ENCODE data around the gene LRMDA. TPM values are rescaled to one million over a fixed set of nuclear protein-coding genes. Genes with fewer than 3 reads are reported as not detected.

LRMDA gene
- total RNA-seq, 1 experiment from 2014 or later: not detected

DNA sequence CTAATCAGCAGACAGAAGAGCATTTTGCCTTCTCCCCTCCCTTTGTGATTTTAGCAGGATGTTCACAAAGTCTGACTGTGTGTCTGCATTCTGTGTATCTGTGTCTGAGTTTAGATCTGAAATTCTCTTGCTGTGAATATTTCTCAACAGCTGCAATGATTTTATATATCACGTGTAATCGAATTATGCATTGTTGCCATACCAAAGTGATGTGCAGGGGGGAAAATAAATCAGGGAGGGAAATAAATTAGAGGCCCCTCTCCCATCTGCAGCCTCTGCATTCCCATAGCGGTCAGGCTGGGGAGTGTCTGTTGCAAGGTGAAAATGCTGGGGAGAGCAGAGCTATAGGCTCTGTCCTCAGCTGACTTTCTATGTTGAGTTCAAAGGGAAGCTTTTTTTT is 209.0 kb downstream of the LRMDA start:
- no peaks in the 10 kb centered on the region; the same call in 1 of the 2 replicates for H3K27me3 ChIP-seq (ENCODE audit: control insufficient read depth, insufficient read depth, low read length)
- DNase-seq: no peak
- no peak overlapping the region for H3K4me3 ChIP-seq (ENCODE audit: insufficient read depth, low read depth, low read length)
- H3K36me3 ChIP-seq (replicated peaks; ENCODE audit: control insufficient read depth, insufficient read depth, low read length): no peaks in the 10 kb centered on the region

DNA sequence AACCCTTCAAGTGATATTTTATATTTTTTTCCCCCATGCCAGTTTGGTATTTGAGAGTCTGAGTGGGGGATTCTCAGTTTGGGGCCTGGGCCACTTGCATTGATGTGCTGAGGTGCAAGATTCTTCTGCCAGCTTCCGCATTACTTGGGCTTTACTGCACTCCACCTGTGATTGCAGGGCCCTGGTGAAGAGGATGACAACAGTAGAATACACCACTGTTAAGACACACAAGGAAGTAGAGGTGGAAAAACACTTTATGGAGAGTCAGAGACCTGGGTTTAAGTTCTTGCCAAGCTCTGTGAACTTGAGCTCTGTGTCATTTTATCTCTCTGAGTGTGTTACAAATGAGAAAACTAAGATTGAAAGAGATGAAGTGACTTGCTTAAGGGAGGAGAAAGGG is 209.4 kb downstream of the LRMDA start:
- Histone ChIP-seq H3K4me3 (ENCODE audit: insufficient read depth, low read depth, low read length) (no peak overlapping the region), H3K27me3 (ENCODE audit: control insufficient read depth, insufficient read depth, low read length) (no peaks in the 10 kb centered on the region; the same call in 1 of the 2 replicates), H3K36me3 (replicated peaks; ENCODE audit: control insufficient read depth, insufficient read depth, low read length) (no peaks in the 10 kb centered on the region)
- DNase-seq: no peak

DNA sequence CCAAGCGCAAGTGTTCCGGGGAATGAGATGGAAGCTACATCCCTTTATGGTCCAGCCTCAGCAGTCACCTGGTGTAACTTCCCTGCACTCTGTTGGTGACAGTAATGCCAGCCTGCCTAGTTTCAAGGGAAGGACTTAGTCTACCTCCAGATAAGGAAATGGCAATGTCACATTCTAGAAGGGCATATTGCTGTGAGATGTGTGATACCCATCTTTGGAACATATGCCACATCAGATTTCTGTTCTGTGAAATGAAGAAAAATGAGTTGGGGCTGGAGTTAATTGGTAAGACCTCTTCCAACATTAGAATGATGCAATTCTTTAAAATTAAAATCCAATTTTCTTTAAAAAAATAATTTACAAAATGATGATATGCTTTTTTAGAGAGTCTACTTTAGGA is 212.0 kb downstream of the LRMDA start:
- Histone ChIP-seq H3K4me3 (ENCODE audit: insufficient read depth, low read depth, low read length) (no peak overlapping the region), H3K36me3 (replicated peaks; ENCODE audit: control insufficient read depth, insufficient read depth, low read length) (no peaks in the 10 kb centered on the region), H3K27me3 (ENCODE audit: control insufficient read depth, insufficient read depth, low read length) (no peaks in the 10 kb centered on the region; the same call in none of the 2 replicates)
- DNase-seq: no peak

DNA sequence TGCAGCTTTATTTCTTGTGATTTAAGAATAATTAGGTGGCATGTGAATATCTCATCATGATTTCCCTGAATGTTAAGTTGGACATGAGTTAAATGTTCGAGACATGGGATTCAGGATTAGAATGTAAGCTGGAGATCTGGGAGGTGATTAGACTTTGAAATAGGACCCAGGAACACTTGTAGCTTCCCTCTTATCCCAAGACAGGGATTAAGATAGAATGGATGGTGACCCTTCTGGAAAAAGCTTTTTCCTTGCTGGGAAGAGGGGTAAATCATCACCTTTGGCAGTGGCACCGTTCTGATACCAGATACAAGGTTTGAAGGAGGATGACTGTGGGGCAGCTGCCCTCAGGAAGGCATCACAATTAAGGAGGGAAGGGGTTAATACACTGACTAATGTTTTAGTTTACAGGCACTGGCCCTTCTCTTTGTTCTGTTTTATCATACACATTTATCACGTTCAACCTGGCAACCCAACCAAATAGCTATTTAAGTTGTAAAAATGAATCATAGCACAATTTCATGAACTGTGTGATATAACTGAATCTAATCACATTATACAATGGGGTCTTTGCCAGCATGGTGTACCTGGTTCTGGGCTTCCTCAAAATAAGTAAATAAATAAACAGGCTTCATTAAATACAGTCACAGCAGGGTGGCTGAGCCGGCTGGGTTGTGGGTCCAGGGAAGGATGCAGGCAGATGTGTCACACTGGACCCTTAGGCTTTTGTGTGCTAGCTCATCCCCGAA is 212.7 kb downstream of the LRMDA start:
- H3K4me3 ChIP-seq (ENCODE audit: insufficient read depth, low read depth, low read length): no peak overlapping the region
- no peaks in the 10 kb centered on the region for H3K36me3 ChIP-seq (replicated peaks; ENCODE audit: control insufficient read depth, insufficient read depth, low read length)
- no peak for DNase-seq
- no peaks in the 10 kb centered on the region; the same call in none of the 2 replicates for H3K27me3 ChIP-seq (ENCODE audit: control insufficient read depth, insufficient read depth, low read length)

DNA sequence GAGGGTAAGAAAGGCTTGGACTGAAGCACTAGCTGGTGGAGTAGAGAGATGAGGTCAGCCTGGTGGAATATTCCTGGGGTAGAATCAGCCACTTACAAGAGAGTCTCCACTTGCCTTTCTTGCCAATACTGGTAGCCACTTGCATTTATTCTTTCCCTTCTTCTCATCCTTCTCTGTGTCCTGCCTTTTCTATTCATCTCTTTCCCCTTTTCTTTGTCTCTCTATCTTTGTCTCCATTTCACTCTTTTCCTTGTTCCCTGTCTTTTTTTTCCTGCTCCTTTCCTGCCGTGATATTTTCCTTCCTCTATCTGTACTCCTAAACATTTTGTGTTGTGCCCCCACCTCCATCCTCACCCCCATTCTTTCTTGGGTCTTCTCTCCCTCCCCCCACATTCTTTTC is 214.3 kb downstream of the LRMDA start:
- H3K4me3 ChIP-seq (ENCODE audit: insufficient read depth, low read depth, low read length): no peak overlapping the region
- H3K36me3 ChIP-seq (replicated peaks; ENCODE audit: control insufficient read depth, insufficient read depth, low read length): no peaks in the 10 kb centered on the region
- no peaks in the 10 kb centered on the region; the same call in none of the 2 replicates for H3K27me3 ChIP-seq (ENCODE audit: control insufficient read depth, insufficient read depth, low read length)
- DNase-seq: no peak

DNA sequence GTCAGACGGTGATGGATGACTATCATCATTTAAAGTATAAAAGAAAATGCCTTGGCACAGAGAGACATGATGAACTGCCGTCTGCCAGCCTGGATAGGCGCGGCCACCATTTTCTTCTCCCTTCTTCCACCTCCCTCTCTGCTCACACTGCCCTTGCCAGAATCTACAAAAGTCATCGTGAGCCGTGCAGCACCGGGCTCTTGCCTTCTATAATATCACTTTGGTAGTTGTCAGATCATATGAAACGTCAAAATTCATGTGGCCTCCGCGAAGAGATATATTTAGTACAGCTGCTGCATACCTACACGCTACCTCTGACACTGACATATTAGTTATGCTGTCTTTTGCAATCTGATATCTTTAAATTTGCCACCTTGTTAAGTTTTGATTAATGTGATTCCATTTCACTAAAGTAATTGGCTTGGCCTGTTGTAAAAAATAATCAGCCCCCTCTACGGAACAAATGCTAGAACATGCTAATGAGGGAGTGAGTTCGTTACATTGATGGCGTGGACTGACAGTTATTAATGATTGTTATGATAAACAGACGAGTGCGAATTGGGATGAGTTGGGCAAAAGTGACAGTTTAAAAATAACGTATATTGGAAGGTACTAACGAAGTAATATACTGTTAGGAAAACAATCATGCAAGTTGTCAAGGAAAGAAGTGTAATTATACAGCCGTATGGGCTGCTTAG is 214.9 kb downstream of the LRMDA start:
- Histone ChIP-seq H3K36me3 (replicated peaks; ENCODE audit: control insufficient read depth, insufficient read depth, low read length) (no peaks in the 10 kb centered on the region), H3K27me3 (ENCODE audit: control insufficient read depth, insufficient read depth, low read length) (no peaks in the 10 kb centered on the region; the same call in none of the 2 replicates), H3K4me3 (ENCODE audit: insufficient read depth, low read depth, low read length) (no peak overlapping the region)
- no peak for DNase-seq

DNA sequence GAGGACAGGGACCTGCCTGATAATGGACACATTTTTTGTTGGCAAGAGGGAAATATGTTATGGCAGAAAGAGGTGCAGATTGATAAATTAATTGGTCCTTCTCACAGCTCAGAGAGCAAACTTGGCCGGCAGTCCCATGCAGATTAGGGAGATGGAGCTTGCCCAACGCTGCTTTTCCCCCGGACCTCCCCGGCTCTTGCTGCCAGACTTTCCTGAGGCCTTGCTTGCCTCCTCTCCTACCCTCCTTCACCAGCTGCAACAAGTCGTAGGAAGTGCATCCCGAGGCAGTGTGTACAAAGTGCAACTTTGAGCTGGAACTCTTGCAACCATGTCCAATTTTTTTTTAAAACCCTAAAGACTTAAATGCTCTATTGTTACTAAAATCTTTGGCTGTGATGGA is 215.5 kb downstream of the LRMDA start:
- H3K27me3 ChIP-seq (ENCODE audit: control insufficient read depth, insufficient read depth, low read length): no peaks in the 10 kb centered on the region; the same call in none of the 2 replicates
- no peak for DNase-seq
- H3K36me3 ChIP-seq (replicated peaks; ENCODE audit: control insufficient read depth, insufficient read depth, low read length): no peaks in the 10 kb centered on the region
- no peak overlapping the region for H3K4me3 ChIP-seq (ENCODE audit: insufficient read depth, low read depth, low read length)

DNA sequence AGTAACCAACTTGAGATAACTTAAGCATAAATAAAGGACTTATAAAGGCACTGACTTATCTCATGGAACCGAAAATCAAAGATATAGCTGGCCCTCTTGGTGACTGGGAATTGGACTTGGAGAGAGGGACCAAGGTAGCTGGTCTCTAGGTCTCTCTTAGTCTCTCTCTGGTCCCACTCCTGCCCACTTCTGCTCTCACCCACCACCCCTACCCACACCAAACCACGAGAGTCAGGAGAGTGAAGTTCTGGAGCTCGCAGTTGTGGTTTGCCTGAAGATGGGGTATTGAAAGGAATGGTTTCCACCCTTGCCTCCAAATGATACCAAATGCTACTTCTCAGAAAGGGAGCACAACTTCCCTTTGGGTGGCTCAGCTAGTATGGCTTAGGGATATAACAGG is 216.3 kb downstream of the LRMDA start:
- Histone ChIP-seq H3K27me3 (ENCODE audit: control insufficient read depth, insufficient read depth, low read length) (no peaks in the 10 kb centered on the region; the same call in none of the 2 replicates), H3K36me3 (replicated peaks; ENCODE audit: control insufficient read depth, insufficient read depth, low read length) (no peaks in the 10 kb centered on the region), H3K4me3 (ENCODE audit: insufficient read depth, low read depth, low read length) (no peak overlapping the region)
- no peak for DNase-seq

DNA sequence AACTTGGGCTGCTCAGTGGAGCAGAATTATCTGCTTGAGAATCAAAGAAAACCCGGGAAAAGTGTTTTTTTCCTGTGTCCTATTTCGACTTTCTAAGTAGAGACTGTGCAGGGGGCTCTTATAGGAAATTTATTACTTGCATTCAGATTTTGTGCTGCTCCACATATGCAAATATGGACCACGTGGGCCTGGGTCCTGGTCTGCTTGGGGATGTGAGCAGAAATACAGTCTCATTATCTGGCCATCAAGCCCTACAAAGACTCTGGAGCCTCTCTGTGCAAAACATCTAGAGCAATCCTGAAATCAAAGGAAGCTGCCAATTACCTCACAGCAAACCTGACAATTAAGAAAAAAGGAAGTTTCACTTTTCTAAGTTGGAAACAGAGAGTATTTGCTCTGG is 216.9 kb downstream of the LRMDA start:
- no peaks in the 10 kb centered on the region; the same call in none of the 2 replicates for H3K27me3 ChIP-seq (ENCODE audit: control insufficient read depth, insufficient read depth, low read length)
- H3K4me3 ChIP-seq (ENCODE audit: insufficient read depth, low read depth, low read length): no peak overlapping the region
- no peak for DNase-seq
- no peaks in the 10 kb centered on the region for H3K36me3 ChIP-seq (replicated peaks; ENCODE audit: control insufficient read depth, insufficient read depth, low read length)

DNA sequence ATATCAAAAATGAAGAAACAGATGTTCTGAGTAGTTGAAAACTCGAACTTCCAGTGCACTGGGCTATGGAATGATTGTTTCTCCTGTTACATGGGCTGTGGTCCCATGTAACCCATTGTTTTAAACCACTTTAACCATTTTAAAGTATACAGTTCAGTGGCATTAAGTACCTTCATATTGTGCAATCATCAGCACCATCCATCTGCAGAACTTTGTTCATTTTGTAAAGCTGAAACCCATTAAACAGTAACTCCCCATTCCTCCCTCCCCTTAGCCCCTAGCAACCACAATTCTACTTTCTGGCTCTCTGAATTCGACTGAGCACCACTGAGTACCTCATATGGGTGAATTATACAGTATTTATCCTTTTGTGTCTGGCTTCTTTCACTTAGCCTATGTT is 217.4 kb downstream of the LRMDA start:
- Histone ChIP-seq H3K36me3 (replicated peaks; ENCODE audit: control insufficient read depth, insufficient read depth, low read length) (no peaks in the 10 kb centered on the region), H3K4me3 (ENCODE audit: insufficient read depth, low read depth, low read length) (no peak overlapping the region), H3K27me3 (ENCODE audit: control insufficient read depth, insufficient read depth, low read length) (no peaks in the 10 kb centered on the region; the same call in none of the 2 replicates)
- DNase-seq: no peak

DNA sequence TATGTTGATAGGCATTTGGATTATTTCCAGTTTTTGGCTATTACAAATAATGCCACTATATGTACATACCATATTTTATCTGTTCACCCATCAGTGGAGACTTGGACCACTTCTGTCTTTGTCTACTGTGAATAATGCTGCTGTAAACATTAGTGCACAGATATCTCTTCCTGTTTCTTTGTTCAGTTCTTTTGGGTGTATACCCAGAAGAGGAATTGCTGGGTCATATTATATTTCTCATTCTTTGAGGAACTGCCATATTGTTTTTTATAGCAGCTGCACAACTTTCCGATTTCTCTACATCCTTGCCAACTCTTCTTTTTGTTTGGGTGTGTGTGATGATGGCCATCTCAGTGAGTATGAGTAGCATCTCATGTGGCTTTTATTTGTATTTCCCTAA is 218.0 kb downstream of the LRMDA start:
- Histone ChIP-seq H3K27me3 (ENCODE audit: control insufficient read depth, insufficient read depth, low read length) (no peaks in the 10 kb centered on the region; the same call in none of the 2 replicates), H3K4me3 (ENCODE audit: insufficient read depth, low read depth, low read length) (no peak overlapping the region), H3K36me3 (replicated peaks; ENCODE audit: control insufficient read depth, insufficient read depth, low read length) (no peaks in the 10 kb centered on the region)
- no peak for DNase-seq

DNA sequence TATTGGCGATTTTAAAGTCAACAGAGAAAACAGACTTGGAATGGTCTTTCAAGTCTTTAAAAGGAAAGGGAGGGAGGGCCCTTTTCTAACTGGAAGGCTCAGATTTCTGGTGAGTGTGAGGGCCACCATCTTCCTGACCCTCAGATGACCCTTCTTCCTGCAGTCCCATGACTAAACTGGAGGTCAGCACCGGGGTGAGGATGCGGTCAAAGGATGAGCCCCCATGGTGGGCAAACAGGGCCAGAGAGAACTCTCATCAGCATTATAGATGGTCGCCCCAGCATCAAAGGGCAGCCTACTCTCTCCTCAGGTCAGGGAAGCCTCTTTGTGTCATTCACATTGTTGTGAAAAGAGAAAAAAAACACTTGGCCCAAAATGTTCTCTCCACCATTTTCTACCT is 219.2 kb downstream of the LRMDA start:
- Histone ChIP-seq H3K36me3 (replicated peaks; ENCODE audit: control insufficient read depth, insufficient read depth, low read length) (no peaks in the 10 kb centered on the region), H3K27me3 (ENCODE audit: control insufficient read depth, insufficient read depth, low read length) (no peaks in the 10 kb centered on the region; the same call in none of the 2 replicates), H3K4me3 (ENCODE audit: insufficient read depth, low read depth, low read length) (no peak overlapping the region)
- peak; percentile 20 for DNase-seq

DNA sequence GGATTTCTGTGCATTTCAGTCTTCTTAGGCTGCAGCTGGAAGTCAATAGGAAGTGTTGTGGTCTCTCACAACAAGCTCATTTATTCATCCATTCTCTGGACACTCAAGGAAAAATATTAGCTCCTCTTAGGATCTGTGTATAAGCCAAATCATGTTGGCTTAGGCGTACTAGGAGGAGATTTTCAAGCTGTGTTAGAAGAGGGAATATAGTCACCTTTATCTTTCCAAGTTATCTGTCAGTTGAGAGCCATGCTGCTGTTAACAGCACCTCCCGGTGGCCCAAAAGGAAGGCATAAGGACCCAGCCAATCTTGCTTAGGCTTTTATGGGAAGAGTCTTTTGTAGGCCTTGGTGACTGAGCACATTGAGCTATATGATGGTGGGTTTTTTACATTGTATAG is 220.0 kb downstream of the LRMDA start:
- peak; percentile 43 for DNase-seq
- Histone ChIP-seq H3K36me3 (replicated peaks; ENCODE audit: control insufficient read depth, insufficient read depth, low read length) (no peaks in the 10 kb centered on the region), H3K27me3 (ENCODE audit: control insufficient read depth, insufficient read depth, low read length) (no peaks in the 10 kb centered on the region; the same call in none of the 2 replicates), H3K4me3 (ENCODE audit: insufficient read depth, low read depth, low read length) (no peak overlapping the region)

DNA sequence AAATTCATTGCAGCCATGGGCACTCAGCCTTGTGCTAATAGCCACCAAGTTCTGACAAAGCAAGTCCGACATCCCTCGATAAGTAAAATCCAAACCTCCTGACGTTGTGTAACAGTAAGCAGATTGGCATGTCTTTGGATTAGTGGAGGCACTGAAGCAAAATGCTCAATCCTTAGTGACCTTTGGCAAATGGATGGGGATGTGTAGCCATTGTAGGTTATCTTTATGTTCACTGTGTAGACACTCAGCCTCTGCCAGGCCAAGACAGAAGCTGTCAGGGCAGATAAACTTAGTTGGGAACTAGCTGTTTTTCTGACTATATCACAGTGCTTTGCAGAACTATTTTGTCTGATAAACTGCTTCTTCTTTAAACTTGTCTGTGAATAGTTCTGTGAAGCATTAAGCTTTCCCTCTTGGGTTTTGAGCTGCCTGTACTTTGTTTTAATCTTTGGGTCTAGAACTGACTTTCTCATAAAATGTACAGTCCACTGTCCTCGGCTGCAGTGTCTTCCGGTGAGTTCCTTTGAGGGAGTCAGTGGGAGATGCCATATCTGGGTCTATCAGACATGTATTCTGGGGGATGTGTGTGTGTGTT is 220.8 kb downstream of the LRMDA start:
- H3K27me3 ChIP-seq (ENCODE audit: control insufficient read depth, insufficient read depth, low read length): no peaks in the 10 kb centered on the region; the same call in none of the 2 replicates
- H3K36me3 ChIP-seq (replicated peaks; ENCODE audit: control insufficient read depth, insufficient read depth, low read length): no peaks in the 10 kb centered on the region
- DNase-seq: no peak
- no peak overlapping the region for H3K4me3 ChIP-seq (ENCODE audit: insufficient read depth, low read depth, low read length)

DNA sequence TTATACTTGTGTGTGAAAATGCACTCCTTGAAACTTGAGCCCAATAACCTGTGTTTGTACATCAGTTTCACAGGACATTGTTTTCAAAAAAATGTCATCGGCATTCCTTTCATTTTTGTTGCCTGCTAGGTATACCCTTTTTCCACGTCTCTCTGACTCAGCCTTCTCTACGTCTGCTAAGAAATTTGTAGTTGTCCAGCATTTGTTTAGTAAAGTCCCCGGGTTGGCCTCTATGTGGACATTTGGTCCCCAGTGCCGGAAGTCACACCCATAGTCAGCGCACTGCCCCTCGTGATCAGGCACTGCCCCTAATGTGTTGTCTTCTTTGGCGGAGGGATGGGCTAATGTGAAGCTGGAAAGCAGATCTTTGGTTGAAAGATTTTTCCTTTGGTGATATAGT is 222.3 kb downstream of the LRMDA start:
- H3K36me3 ChIP-seq (replicated peaks; ENCODE audit: control insufficient read depth, insufficient read depth, low read length): no peaks in the 10 kb centered on the region
- DNase-seq: no peak
- no peak overlapping the region for H3K4me3 ChIP-seq (ENCODE audit: insufficient read depth, low read depth, low read length)
- no peaks in the 10 kb centered on the region; the same call in none of the 2 replicates for H3K27me3 ChIP-seq (ENCODE audit: control insufficient read depth, insufficient read depth, low read length)

Measured in H7 (cell line).